HG03442 (cell line): ENCODE results near the gene SDF4.

Experiments used
- ATAC-seq: cut with Tn5 transposase; IDR thresholded peaks from one replicate; pipeline ENCODE4 v1.9.1; 2021; ENCODE audit warnings: mild to moderate bottlenecking, moderate library complexity; ENCODE audit not compliant: unreplicated experiment

The SDF4 gene

GRCh38 chr1:1168451-1169411 is 63.1 kb downstream of the SDF4 start:
- no peak for ATAC-seq

- no peak for ATAC-seq
Measured at GRCh38 chr1:1167841-1168450, 63.9 kb downstream of the SDF4 start.

GRCh38 chr1:1167398-1167821 is 64.4 kb downstream of the SDF4 start:
- ATAC-seq = no peak
